ENCODE measurements around the gene FSTL5. TPM values are rescaled to one million over a fixed set of nuclear protein-coding genes. Genes with fewer than 3 reads are reported as not detected.

FSTL5 gene
- total RNA-seq, 4 donors from 2014 or later, result not detected

DNA sequence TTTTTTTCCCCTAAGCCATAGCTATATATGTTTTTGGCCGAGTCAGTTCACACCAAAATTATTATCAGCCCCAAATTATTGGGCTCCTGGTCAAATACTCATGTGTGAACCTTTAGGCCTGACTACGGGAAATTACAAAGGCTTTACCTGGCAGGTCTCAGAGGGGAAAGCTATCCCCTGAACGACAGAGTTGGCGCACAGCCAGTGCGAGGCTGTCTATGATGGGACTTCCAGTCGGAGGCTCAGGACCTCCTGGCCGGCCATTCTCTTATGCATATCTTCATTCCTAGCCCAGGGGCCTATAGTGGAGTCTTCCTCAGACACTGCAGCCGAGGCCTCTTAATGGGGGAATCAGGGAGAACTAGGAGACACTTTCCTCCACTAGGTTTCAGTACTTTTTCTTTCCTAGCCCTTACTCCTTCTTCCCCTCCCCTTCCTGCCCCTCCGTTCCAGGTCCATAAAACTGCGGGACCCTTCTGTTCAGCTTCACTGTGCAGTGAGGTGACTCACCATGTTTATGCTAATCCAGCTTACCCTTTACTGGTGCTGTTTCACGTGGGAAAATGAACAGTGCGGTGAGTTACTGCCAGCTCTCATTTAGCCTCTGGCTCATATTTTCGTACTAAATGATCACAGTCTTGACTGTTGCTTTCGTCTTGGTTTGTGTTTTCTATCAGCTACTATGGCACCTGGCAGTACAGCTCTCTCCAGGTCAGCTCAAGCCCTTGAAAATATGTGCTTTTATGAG is 533.9 kb downstream of the FSTL5 start:
- Histone ChIP-seq H3K27ac (no peak overlapping the region), H3K4me3 (no peak overlapping the region), H3K9me3 (no peaks in the 10 kb centered on the region), H3K27me3 (no peaks in the 10 kb centered on the region), H3K36me3 (no peaks in the 10 kb centered on the region), H3K4me1 (no peaks in the 10 kb centered on the region)
- TF ChIP-seq POLR2A (IDR thresholded peaks at IDR 0.05) (no peak), CTCF (IDR thresholded peaks at IDR 0.05 in 4 of 5, conservative IDR thresholded peaks at IDR 0.05 in 1 of 5) (no peak)
- intact Hi-C loops (cut with DNase I; ENCODE audit: low total_unique reads) (no loop called here), in situ Hi-C loops (cut with MboI; ENCODE audit: low sequenced_read_pairs in 4 of 4) (no loop called here)
- ATAC-seq, result no peak
- no peak for DNase-seq

- intact Hi-C loops (cut with DNase I; ENCODE audit: low total_unique reads), result no loop called here
- Histone ChIP-seq H3K27ac (no peak overlapping the region), H3K4me3 (no peak overlapping the region), H3K36me3 (no peaks in the 10 kb centered on the region), H3K4me1 (no peaks in the 10 kb centered on the region), H3K27me3 (no peaks in the 10 kb centered on the region), H3K9me3 (no peaks in the 10 kb centered on the region)
- in situ Hi-C loops (cut with MboI; ENCODE audit: low sequenced_read_pairs in 4 of 4), result no loop called here
- ATAC-seq (no peak), DNase-seq (no peak)
- no peak for TF ChIP-seq POLR2A (IDR thresholded peaks at IDR 0.05)
Measured at GRCh38 chr4:161604516-161605300, 559.1 kb downstream of the FSTL5 start.

DNA sequence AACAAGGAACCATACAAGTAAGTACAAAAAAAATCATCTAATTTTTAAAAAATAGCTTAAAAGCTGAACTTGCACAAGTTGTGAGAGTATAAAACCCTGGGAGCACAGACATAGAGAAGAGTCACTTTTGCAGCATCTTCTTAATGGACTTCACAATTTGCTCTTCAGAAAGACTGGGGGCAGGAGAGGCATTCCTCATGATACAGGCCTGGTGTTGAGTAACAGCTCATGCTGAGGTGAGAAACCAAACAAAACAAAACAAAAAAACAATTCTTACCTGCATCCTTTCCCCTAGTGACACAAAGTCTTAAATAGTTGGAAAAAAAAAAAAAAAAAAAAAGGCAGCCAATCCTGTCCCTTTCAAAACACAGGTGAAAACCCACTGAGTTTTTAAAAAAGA is 562.8 kb downstream of the FSTL5 start:
- intact Hi-C loops (cut with DNase I; ENCODE audit: low total_unique reads) (no loop called here), in situ Hi-C loops (cut with MboI; ENCODE audit: low sequenced_read_pairs in 4 of 4) (no loop called here)
- ATAC-seq, result no peak
- no peaks in the 10 kb centered on the region for H3K36me3 ChIP-seq
- DNase-seq, result no peak
- H3K27me3 ChIP-seq, result no peaks in the 10 kb centered on the region
- no peak overlapping the region for H3K4me3 ChIP-seq
- TF ChIP-seq POLR2A (IDR thresholded peaks at IDR 0.05), result no peak
- no peak for TF ChIP-seq CTCF (IDR thresholded peaks at IDR 0.05 in 4 of 5, conservative IDR thresholded peaks at IDR 0.05 in 1 of 5)
- H3K27ac ChIP-seq, result no peak overlapping the region
- H3K4me1 ChIP-seq, result no peaks in the 10 kb centered on the region
- no peaks in the 10 kb centered on the region for H3K9me3 ChIP-seq

- H3K36me3 ChIP-seq, result no peaks in the 10 kb centered on the region
- no peak overlapping the region for H3K27ac ChIP-seq
- in situ Hi-C loops (cut with MboI; ENCODE audit: low sequenced_read_pairs in 4 of 4) (no loop called here), intact Hi-C loops (cut with DNase I; ENCODE audit: low total_unique reads) (no loop called here)
- H3K4me1 ChIP-seq, result no peaks in the 10 kb centered on the region
- H3K9me3 ChIP-seq, result no peaks in the 10 kb centered on the region
- no peaks in the 10 kb centered on the region for H3K27me3 ChIP-seq
- DNase-seq (no peak), ATAC-seq (no peak)
- TF ChIP-seq CTCF (IDR thresholded peaks at IDR 0.05 in 4 of 5, conservative IDR thresholded peaks at IDR 0.05 in 1 of 5) (no peak), POLR2A (IDR thresholded peaks at IDR 0.05) (no peak)
- no peak overlapping the region for H3K4me3 ChIP-seq
Measured at GRCh38 chr4:161595230-161595771, 568.5 kb downstream of the FSTL5 start.

GRCh38 chr4:161585011-161585410 is 578.8 kb downstream of the FSTL5 start:
- Histone ChIP-seq H3K9me3 (no peaks in the 10 kb centered on the region), H3K4me3 (no peak overlapping the region), H3K36me3 (no peaks in the 10 kb centered on the region), H3K27me3 (no peaks in the 10 kb centered on the region), H3K27ac (no peak overlapping the region), H3K4me1 (no peaks in the 10 kb centered on the region)
- in situ Hi-C loops (cut with MboI; ENCODE audit: low sequenced_read_pairs in 4 of 4) (no loop called here), intact Hi-C loops (cut with DNase I; ENCODE audit: low total_unique reads) (no loop called here)
- no peak for TF ChIP-seq POLR2A (IDR thresholded peaks at IDR 0.05)
- TF ChIP-seq CTCF (IDR thresholded peaks at IDR 0.05 in 4 of 5, conservative IDR thresholded peaks at IDR 0.05 in 1 of 5), result no peak
- no peak for ATAC-seq
- no peak for DNase-seq
